Measurements from ENCODE around the gene BCAP31.
"Not testable (repeated sequence)": the region's sequence is repeated elsewhere in the genome, so short reads cannot be mapped to it uniquely, and the experiment has no call there.

The BCAP31 gene

GRCh38 chrX:153709726-153710674 is 14.2 kb downstream of the BCAP31 start:
- H3K4me3 ChIP-seq (ENCODE audit: low read depth, low read length) = no peak overlapping the region
- TF ChIP-seq, protein P1, sequence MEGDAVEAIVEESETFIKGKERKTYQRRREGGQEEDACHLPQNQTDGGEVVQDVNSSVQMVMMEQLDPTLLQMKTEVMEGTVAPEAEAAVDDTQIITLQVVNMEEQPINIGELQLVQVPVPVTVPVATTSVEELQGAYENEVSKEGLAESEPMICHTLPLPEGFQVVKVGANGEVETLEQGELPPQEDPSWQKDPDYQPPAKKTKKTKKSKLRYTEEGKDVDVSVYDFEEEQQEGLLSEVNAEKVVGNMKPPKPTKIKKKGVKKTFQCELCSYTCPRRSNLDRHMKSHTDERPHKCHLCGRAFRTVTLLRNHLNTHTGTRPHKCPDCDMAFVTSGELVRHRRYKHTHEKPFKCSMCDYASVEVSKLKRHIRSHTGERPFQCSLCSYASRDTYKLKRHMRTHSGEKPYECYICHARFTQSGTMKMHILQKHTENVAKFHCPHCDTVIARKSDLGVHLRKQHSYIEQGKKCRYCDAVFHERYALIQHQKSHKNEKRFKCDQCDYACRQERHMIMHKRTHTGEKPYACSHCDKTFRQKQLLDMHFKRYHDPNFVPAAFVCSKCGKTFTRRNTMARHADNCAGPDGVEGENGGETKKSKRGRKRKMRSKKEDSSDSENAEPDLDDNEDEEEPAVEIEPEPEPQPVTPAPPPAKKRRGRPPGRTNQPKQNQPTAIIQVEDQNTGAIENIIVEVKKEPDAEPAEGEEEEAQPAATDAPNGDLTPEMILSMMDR (IDR thresholded peaks at IDR 0.05; ENCODE audit: low read depth, low read length, missing control alignments) = no peak
- no peak for DNase-seq (ENCODE audit: low read depth)

DNA sequence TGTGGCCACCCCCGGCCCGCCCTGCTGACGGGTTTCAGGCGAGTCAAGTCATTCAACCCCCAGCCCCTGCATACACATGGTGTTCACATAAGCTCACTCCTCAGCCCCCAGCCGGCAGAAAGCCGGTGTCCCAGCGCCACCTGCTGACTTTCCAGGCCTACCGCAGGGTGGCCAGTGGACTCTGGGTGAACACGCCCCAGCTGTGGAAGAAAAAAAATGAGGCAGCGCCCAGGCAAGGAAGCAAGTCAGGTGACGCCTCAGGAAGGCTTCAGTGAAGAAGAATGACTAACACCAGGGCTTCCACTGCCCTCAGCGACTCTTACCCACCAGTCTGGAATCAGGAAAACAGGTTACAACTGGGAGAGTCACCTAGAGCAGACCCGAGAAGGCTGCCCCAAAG is 15.8 kb downstream of the BCAP31 start:
- DNase-seq (ENCODE audit: low read depth) = no peak
- TF ChIP-seq, protein P1 (IDR thresholded peaks at IDR 0.05; ENCODE audit: low read depth, low read length, missing control alignments) = peak; percentile 32
- no peak overlapping the region for H3K4me3 ChIP-seq (ENCODE audit: low read depth, low read length)

GRCh38 chrX:153707406-153707805 is 16.8 kb downstream of the BCAP31 start:
- no peak overlapping the region for H3K4me3 ChIP-seq (ENCODE audit: low read depth, low read length)
- TF ChIP-seq, protein P1 (IDR thresholded peaks at IDR 0.05; ENCODE audit: low read depth, low read length, missing control alignments) = no peak
- DNase-seq (ENCODE audit: low read depth) = no peak

- no peak for DNase-seq (ENCODE audit: low read depth)
- H3K4me3 ChIP-seq (ENCODE audit: low read depth, low read length) = no peak overlapping the region
- TF ChIP-seq, protein P1 (IDR thresholded peaks at IDR 0.05; ENCODE audit: low read depth, low read length, missing control alignments) = no peak
Observed at GRCh38 chrX:153706799-153707198, 17.4 kb downstream of the BCAP31 start.

GRCh38 chrX:153705403-153706060 is 18.7 kb downstream of the BCAP31 start:
- not testable (repeated sequence) for DNase-seq (ENCODE audit: low read depth); H3K4me3 ChIP-seq (ENCODE audit: low read depth, low read length)

DNA sequence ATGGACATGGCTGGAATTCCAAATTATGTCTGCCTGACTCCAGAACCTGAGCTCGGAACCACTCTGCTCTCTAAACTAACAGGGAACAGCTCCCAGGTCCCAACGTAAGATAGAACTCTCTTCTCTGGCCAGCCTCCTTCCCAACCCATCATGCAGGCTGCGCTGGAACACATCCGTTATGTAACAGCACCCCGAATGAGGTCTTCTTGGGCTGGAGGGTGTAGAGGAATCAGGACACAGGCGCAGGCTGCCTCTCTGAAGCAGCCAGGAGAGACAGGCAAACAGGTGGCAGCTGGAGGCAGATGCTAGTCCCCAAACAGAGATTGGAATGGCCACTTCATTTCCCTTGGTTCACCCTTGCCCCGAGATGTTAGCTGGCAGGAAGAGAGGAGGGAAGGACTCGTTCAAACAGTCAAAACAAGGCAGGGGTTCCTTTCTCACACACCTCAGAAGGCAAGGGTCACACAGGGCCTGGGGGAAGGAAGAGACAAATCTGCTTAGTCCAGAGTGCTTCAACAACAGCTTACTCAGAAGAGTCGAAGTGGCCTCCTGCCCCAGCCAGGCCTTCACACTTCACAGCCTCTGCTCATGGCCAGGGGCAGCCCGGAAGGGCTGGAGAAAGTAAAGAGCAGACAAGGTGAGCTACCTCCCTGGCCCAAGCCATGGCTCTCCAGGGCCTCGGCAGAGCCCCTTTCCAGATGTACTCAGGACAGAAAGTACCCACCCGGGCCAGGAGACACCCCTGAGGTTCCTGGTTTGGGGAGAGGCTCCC is 19.4 kb downstream of the BCAP31 start:
- not testable (repeated sequence) for DNase-seq (ENCODE audit: low read depth); H3K4me3 ChIP-seq (ENCODE audit: low read depth, low read length)

DNA sequence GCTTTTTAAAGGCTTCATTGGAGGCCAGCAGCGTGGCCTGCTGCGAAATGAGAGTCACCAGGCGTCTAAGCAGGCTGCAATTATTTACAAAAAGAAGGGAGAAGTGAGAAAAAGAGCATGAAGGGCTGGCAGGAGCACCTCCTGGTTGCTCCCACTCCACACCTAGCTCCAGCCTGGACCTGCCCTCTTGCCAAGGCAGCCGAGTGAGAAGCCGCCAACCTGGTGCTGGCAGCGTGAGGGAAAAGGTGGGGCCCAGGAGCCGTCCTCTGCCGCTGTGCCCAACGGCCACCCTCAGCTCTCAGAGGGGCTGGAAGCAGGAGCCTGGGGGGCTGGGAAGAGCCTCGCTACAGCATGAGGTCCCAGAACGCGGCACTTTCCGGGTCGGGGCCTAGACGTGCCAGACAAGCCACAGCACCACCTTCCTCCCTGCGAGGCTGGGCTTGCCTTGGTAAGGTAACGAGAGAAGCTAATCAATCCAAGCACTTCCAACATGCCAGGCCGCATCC is 20.1 kb downstream of the BCAP31 start:
- no peak overlapping the region for H3K4me3 ChIP-seq (ENCODE audit: low read depth, low read length)
- TF ChIP-seq, protein P1 (IDR thresholded peaks at IDR 0.05; ENCODE audit: low read depth, low read length, missing control alignments) = no peak
- no peak for DNase-seq (ENCODE audit: low read depth)

Data from GM12864 (cell line).